Mammary epithelial cell (primary cell): Measurements from ENCODE around the gene FOXA2.

ENCODE experiments used
- CTCF ChIP-seq, 2 donors: IDR thresholded peaks in 1 of 2; conservative IDR thresholded peaks in 1 of 2; 2 replicates each; pipeline ENCODE4 v1.5.1; 2011 to 2012; ENCODE audit warnings: inconsistent platforms in 2 of 2, low read length in 2 of 2, mild to moderate bottlenecking in 2 of 2, control low read depth in 1 of 2, low read depth in 1 of 2; ENCODE audit not compliant: insufficient read depth in 1 of 2; ENCODE audit errors: extremely low read depth in 1 of 2
- EZH2 ChIP-seq: IDR thresholded peaks from 2 replicates; pipeline ENCODE4 v1.6.1; 2012; ENCODE audit warnings: low read length, inconsistent platforms, borderline replicate concordance

GRCh38 chr20:22561965-22562577, 22.3 kb downstream of the FOXA2 start:
- no peak for TF ChIP-seq CTCF (conservative IDR thresholded peaks at IDR 0.05 in 1 of 2, IDR thresholded peaks at IDR 0.05 in 1 of 2; ENCODE audit: extremely low read depth in 1 of 2, insufficient read depth in 1 of 2, low read depth in 1 of 2, low read length in 2 of 2)
- peak; percentile 31 for TF ChIP-seq EZH2
